IPS-15b (cell line): ENCODE results near the gene HMX2.

Experiments
- H3K27me3 ChIP-seq: one replicate; pipeline ENCODE4 v1.6.1; 2013; ENCODE audit warnings: low read length; ENCODE audit not compliant: control insufficient read depth, insufficient read depth
- H3K36me3 ChIP-seq: one replicate; pipeline ENCODE4 v1.6.1; 2013; ENCODE audit warnings: low read length; ENCODE audit not compliant: control insufficient read depth, insufficient read depth
- H3K4me1 ChIP-seq: one replicate; pipeline ENCODE4 v1.6.1; 2013; ENCODE audit warnings: mild to moderate bottlenecking, low read length; ENCODE audit not compliant: control insufficient read depth, insufficient read depth
- H3K4me3 ChIP-seq: one replicate; pipeline ENCODE4 v1.5.1; 2013; ENCODE audit warnings: low read depth, low read length
- H3K9ac ChIP-seq: one replicate; pipeline ENCODE4 v1.6.1; 2013; ENCODE audit warnings: low read depth, mild to moderate bottlenecking, low read length
- H3K9me3 ChIP-seq: one replicate; pipeline ENCODE4 v1.6.1; 2013; ENCODE audit warnings: mild to moderate bottlenecking, low read length; ENCODE audit not compliant: control insufficient read depth, insufficient read depth

The HMX2 gene

GRCh38 chr10:123147635-123148413 is at the start of gene HMX2:
TSS of gene HMX2 (plus strand) at chr10:123148136. CDS start at chr10:123148379, 243 bp downstream.
- no peaks in the 10 kb centered on the region for H3K36me3 ChIP-seq
- H3K27me3 ChIP-seq = peaks cover 98% of the 10 kb centered on the region
- H3K4me1 ChIP-seq = peaks cover 17% of the 10 kb centered on the region
- H3K9ac ChIP-seq = no peak within 1 kb of the TSS
- H3K4me3 ChIP-seq = peak within 1 kb of the TSS; percentile 59
- H3K9me3 ChIP-seq = no peaks in the 10 kb centered on the region

DNA sequence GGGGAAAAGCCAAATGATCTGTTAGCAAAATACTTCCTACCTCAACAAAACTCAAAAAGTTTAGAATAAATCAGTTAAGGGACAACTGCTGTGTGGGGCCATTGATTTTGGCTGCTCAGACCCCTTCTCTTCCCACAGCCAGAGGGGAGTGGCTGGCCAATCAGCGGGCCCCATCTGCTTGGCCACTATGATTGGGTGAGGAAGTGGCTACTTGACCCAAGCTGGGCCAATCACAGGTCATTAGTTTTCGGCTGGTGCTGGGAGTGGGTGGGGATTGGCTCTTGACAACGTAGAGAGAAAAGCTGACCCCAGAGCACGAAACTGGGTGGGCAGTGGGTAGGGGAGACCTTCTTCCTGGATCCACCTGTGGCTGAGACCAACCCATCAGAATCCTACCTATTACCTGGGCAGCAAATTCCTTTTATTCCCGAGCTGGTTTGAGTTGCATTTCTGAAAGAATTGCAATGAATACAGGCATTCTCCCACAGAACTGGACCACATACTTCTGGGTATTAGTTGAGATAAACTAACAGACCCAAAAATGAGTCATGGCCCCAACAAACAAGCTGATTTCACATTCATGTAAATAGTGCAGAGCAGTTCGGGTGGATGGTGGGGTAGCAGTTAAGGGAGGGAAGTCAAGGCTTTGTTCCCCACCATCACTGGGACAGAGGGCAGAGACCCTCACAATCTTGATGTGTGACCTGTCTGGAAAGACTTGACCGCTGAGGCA is 47.7 kb upstream of the HMX2 start:
- Histone ChIP-seq H3K9me3 (no peaks in the 10 kb centered on the region), H3K4me1 (peaks cover 6% of the 10 kb centered on the region), H3K36me3 (no peaks in the 10 kb centered on the region), H3K27me3 (no peaks in the 10 kb centered on the region), H3K4me3 (no peak overlapping the region), H3K9ac (no peak overlapping the region)

GRCh38 chr10:123101872-123102271 is 46.1 kb upstream of the HMX2 start:
- no peaks in the 10 kb centered on the region for H3K9me3 ChIP-seq
- H3K9ac ChIP-seq = no peak overlapping the region
- no peaks in the 10 kb centered on the region for H3K36me3 ChIP-seq
- peaks cover 6% of the 10 kb centered on the region for H3K4me1 ChIP-seq
- H3K4me3 ChIP-seq = no peak overlapping the region
- H3K27me3 ChIP-seq = no peaks in the 10 kb centered on the region

- Histone ChIP-seq H3K9me3 (no peaks in the 10 kb centered on the region), H3K36me3 (no peaks in the 10 kb centered on the region), H3K4me3 (peak overlapping the region; percentile 16), H3K9ac (no peak overlapping the region), H3K4me1 (peaks cover 6% of the 10 kb centered on the region), H3K27me3 (no peaks in the 10 kb centered on the region)
Measured at GRCh38 chr10:123102673-123103072, 45.3 kb upstream of the HMX2 start.

- H3K36me3 ChIP-seq = no peaks in the 10 kb centered on the region
- no peak overlapping the region for H3K4me3 ChIP-seq
- no peaks in the 10 kb centered on the region for H3K27me3 ChIP-seq
- H3K9ac ChIP-seq = no peak overlapping the region
- H3K4me1 ChIP-seq = peaks cover 6% of the 10 kb centered on the region
- H3K9me3 ChIP-seq = no peaks in the 10 kb centered on the region
Measured at GRCh38 chr10:123103944-123104343, 44.0 kb upstream of the HMX2 start.

DNA sequence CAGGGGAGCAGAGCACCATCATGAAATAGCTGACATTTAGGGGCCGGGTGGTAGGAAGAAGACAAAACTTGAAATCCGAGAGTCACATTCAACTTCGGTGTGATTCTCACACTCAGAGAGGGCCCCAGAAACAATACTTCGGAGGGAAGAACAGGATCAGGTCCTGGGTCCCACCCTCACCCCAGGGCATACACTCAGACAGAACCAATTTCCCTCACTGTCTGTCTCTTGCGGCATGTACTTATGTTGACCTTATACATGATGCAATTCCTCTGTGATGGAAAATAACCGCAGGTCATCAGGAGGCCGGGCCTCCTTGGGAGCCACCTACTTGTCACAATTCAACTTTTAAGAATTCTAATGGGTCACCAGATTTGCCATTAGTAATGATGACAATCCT is 38.5 kb upstream of the HMX2 start:
- Histone ChIP-seq H3K9ac (no peak overlapping the region), H3K4me3 (no peak overlapping the region), H3K9me3 (no peaks in the 10 kb centered on the region), H3K36me3 (no peaks in the 10 kb centered on the region), H3K27me3 (peaks cover 3% of the 10 kb centered on the region), H3K4me1 (no peaks in the 10 kb centered on the region)

GRCh38 chr10:123117644-123118417 is 30.1 kb upstream of the HMX2 start:
- Histone ChIP-seq H3K4me1 (no peaks in the 10 kb centered on the region), H3K36me3 (no peaks in the 10 kb centered on the region), H3K27me3 (peaks cover 12% of the 10 kb centered on the region), H3K9ac (peak overlapping the region; percentile 43), H3K4me3 (peak overlapping the region; percentile 45), H3K9me3 (no peaks in the 10 kb centered on the region)

GRCh38 chr10:123119081-123119480 is 28.9 kb upstream of the HMX2 start:
- no peaks in the 10 kb centered on the region for H3K4me1 ChIP-seq
- H3K9ac ChIP-seq = no peak overlapping the region
- peaks cover 10% of the 10 kb centered on the region for H3K27me3 ChIP-seq
- no peaks in the 10 kb centered on the region for H3K36me3 ChIP-seq
- no peak overlapping the region for H3K4me3 ChIP-seq
- no peaks in the 10 kb centered on the region for H3K9me3 ChIP-seq

GRCh38 chr10:123126246-123126645 is 21.7 kb upstream of the HMX2 start:
- no peaks in the 10 kb centered on the region for H3K4me1 ChIP-seq
- H3K9me3 ChIP-seq = no peaks in the 10 kb centered on the region
- no peak overlapping the region for H3K4me3 ChIP-seq
- no peaks in the 10 kb centered on the region for H3K36me3 ChIP-seq
- H3K9ac ChIP-seq = no peak overlapping the region
- H3K27me3 ChIP-seq = peaks cover 35% of the 10 kb centered on the region

- Histone ChIP-seq H3K9ac (no peak overlapping the region), H3K9me3 (no peaks in the 10 kb centered on the region), H3K36me3 (no peaks in the 10 kb centered on the region), H3K27me3 (peaks cover 66% of the 10 kb centered on the region), H3K4me1 (peaks cover 7% of the 10 kb centered on the region), H3K4me3 (no peak overlapping the region)
Measured at GRCh38 chr10:123129618-123130271, 18.2 kb upstream of the HMX2 start.
